Measurements from ENCODE around the gene FILIP1. TPM values are rescaled to one million over a fixed set of nuclear protein-coding genes. Genes with fewer than 3 reads are reported as not detected.

Gene FILIP1
- total and polyA plus RNA-seq, 8 donors, result 14.4 to 45.2 (median 32.5) TPM

GRCh38 chr6:75370011-75370410 is 123.6 kb downstream of the FILIP1 start:
- peaks cover 0 to 11% of the 10 kb centered on the region in 2 donors for H3K4me1 ChIP-seq
- H3K4me3 ChIP-seq, result no peak overlapping the region
- peak overlapping the region; percentile 40 to 73 for H3K27ac ChIP-seq
- intact Hi-C loops (cut with DNase I), result no loop called here
- ATAC-seq, result no peak
- H3K36me3 ChIP-seq, result no peaks in the 10 kb centered on the region
- no peaks in the 10 kb centered on the region for H3K27me3 ChIP-seq
- no peaks in the 10 kb centered on the region for H3K9me3 ChIP-seq
- TF ChIP-seq CTCF (IDR thresholded peaks at IDR 0.05), result no peak
- DNase-seq, result no peak

DNA sequence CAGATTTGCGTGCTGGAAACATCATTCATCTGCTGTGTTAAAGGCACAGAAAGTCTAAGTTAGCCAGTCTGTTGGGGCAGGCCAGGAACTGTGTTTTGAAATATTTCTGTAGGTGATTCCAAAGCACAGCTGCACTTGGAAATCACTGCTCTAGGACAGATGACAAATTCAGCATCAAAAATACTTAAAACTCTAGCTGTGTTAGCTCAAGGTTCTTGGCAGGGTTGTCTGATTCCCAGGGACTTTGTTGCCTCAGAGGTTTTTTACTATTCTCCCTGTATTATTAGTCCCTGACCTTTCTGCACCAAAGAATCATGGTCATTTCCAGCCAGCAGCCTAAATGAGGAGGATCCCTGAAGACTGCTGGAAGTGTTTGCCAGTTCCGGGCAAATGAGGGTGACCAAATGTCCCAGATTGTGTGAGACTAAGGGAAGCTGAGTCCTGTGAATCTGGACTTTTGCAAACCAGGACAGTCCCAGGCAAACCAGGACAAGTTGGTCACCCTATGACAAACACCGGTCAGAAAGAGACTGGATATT is 124.7 kb downstream of the FILIP1 start:
- Histone ChIP-seq H3K4me3 (no peak overlapping the region), H3K4me1 (peaks cover 0 to 11% of the 10 kb centered on the region in 2 donors), H3K27me3 (no peaks in the 10 kb centered on the region), H3K27ac (peak overlapping the region; percentile 40 to 73), H3K36me3 (no peaks in the 10 kb centered on the region), H3K9me3 (no peaks in the 10 kb centered on the region)
- ATAC-seq (peak; percentile 10), DNase-seq (no peak)
- no peak for TF ChIP-seq CTCF (IDR thresholded peaks at IDR 0.05)
- intact Hi-C loops (cut with DNase I), result no loop called here

- Histone ChIP-seq H3K27ac (peak overlapping the region; percentile 40 to 73), H3K4me1 (peaks cover 0 to 11% of the 10 kb centered on the region in 2 donors), H3K27me3 (no peaks in the 10 kb centered on the region), H3K4me3 (no peak overlapping the region), H3K36me3 (no peaks in the 10 kb centered on the region), H3K9me3 (no peaks in the 10 kb centered on the region)
- peak in 2 of 4 donors; percentile 55 to 65 for DNase-seq
- peak in 1 of 2 donors; percentile 42 for TF ChIP-seq CTCF (IDR thresholded peaks at IDR 0.05)
- ATAC-seq, result peak; percentile 95
- intact Hi-C loops (cut with DNase I), result no loop called here
Measured at GRCh38 chr6:75368151-75368779, 125.3 kb downstream of the FILIP1 start.

- no peaks in the 10 kb centered on the region for H3K27me3 ChIP-seq
- no peaks in the 10 kb centered on the region for H3K9me3 ChIP-seq
- ATAC-seq (no peak), DNase-seq (no peak)
- intact Hi-C loops (cut with DNase I), result no loop called here
- TF ChIP-seq CTCF (IDR thresholded peaks at IDR 0.05), result no peak
- H3K4me1 ChIP-seq, result peaks cover 0 to under 1% of the 10 kb centered on the region in 2 donors
- no peak overlapping the region for H3K4me3 ChIP-seq
- no peaks in the 10 kb centered on the region for H3K36me3 ChIP-seq
- no peak overlapping the region for H3K27ac ChIP-seq
Measured at GRCh38 chr6:75363304-75363703, 130.3 kb downstream of the FILIP1 start.

- DNase-seq, result no peak
- TF ChIP-seq CTCF (IDR thresholded peaks at IDR 0.05), result no peak
- ATAC-seq, result no peak
- intact Hi-C loops (cut with DNase I), result no loop called here
- no peaks in the 10 kb centered on the region for H3K4me1 ChIP-seq
- no peaks in the 10 kb centered on the region for H3K9me3 ChIP-seq
- no peak overlapping the region for H3K27ac ChIP-seq
- peaks cover 0 to 16% of the 10 kb centered on the region in 2 donors for H3K27me3 ChIP-seq
- no peak overlapping the region for H3K4me3 ChIP-seq
- H3K36me3 ChIP-seq, result no peaks in the 10 kb centered on the region
Measured at GRCh38 chr6:75353644-75354043, 140.0 kb downstream of the FILIP1 start.

All from left lung (tissue), 10 donors.